ENCODE measurements around the gene POU3F1. TPM values are rescaled to one million over a fixed set of nuclear protein-coding genes. Genes with fewer than 3 reads are reported as not detected.

Gene POU3F1
- total and polyA plus RNA-seq, 2 of the 4 experiments (the other 2 are of a cell fraction), result not detected

DNA sequence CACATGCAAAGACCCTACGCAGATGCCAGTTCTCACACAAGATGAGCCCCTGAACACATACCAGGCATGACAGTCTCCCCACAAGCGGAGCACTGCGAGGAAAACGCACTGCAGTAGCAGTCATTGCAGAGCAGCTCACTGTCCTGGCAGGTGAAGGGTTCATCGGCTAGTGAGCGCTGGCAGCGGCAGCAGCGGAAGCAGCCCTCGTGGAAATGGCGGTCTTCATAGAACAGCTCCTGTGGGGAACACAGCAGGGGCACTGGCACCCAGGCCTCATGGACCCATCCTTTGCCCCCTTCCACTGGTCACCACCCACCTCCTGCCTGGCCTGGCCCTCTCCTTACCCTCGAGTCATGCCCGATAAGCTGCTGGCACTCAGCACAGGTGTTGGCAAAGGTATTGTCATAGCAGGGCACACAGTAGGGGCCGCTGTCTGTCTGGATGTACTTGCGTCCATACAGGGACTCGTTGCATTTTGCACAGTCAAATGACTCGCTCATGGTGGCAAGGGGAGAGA is 47.6 kb downstream of the POU3F1 start:
- Histone ChIP-seq H3K27me3 (ENCODE audit: control insufficient read depth, insufficient read depth, low read length) (no peaks in the 10 kb centered on the region), H3K9me3 (ENCODE audit: control insufficient read depth, insufficient read depth, low read length) (no peaks in the 10 kb centered on the region), H3K56ac (ENCODE audit: extremely low read depth, insufficient read depth, low read length) (peak overlapping the region; percentile 93), H3K36me3 (ENCODE audit: control insufficient read depth, insufficient read depth, low read length) (peaks cover 31% of the 10 kb centered on the region), H3K4ac (ENCODE audit: low read depth, low read length) (peak overlapping the region; percentile 98), H3K4me1 (ENCODE audit: control insufficient read depth, insufficient read depth, low read length) (peaks cover 43% of the 10 kb centered on the region), H3K79me1 (ENCODE audit: low read depth in 1 of 2, low read length in 2 of 2) (peaks cover 30 to 80% of the 10 kb centered on the region in 2 experiments; a peak in 3 of 4 replicates), H4K91ac (ENCODE audit: insufficient read depth, low read depth, low read length) (peak overlapping the region; percentile 99), H3K4me2 (ENCODE audit: low read depth, low read length) (peak overlapping the region; percentile 40), H3K9ac (ENCODE audit: low read depth, low read length) (peak overlapping the region; percentile 56), H3K4me3 (ENCODE audit: insufficient read depth, low read depth, low read length) (no peak overlapping the region), H4K20me1 (ENCODE audit: insufficient read depth, low read length) (peaks cover 14% of the 10 kb centered on the region; the same call in 1 of the 2 replicates), H4K8ac (ENCODE audit: low read depth in 2 of 2, low read length in 2 of 2) (peak overlapping the region; percentile 90 to 98), H2BK20ac (ENCODE audit: low read depth, low read length) (peak overlapping the region; percentile 81), H2AK9ac (replicated peaks; ENCODE audit: low read depth, low read length, poor library complexity) (peak overlapping the region; percentile 97), H3K9me1 (ENCODE audit: insufficient read depth, low read length) (peaks cover 30% of the 10 kb centered on the region), H2AFZ (replicated peaks; ENCODE audit: low read length, poor library complexity) (peak overlapping the region; percentile 59), H2BK5ac (ENCODE audit: low read depth, low read length, poor library complexity, severe bottlenecking) (peak overlapping the region; percentile 91), H3K27ac (ENCODE audit: insufficient read depth, low read length) (peak overlapping the region; percentile 89), H2BK120ac (ENCODE audit: low read depth, low read length) (peak overlapping the region; percentile 92), H3K23ac (ENCODE audit: low read depth, low read length) (peak overlapping the region; percentile 91), H4K5ac (ENCODE audit: low read depth, low read length) (peak overlapping the region; percentile 46), H2BK15ac (ENCODE audit: low read depth, low read length) (peak overlapping the region; percentile 99), H3K14ac (replicated peaks; ENCODE audit: low read depth, low read length) (peak overlapping the region; percentile 86), H2AK5ac (ENCODE audit: low read depth, low read length) (peak overlapping the region; percentile 99), H3K18ac (ENCODE audit: low read depth, low read length) (peak overlapping the region; percentile 47)
- dilution Hi-C loops (cut with HindIII; ENCODE audit: low sequenced_read_pairs, unreplicated experiment) (no loop called here), in situ Hi-C loops (cut with MboI; ENCODE audit: low sequenced_read_pairs) (no loop called here), intact Hi-C loops (cut with micrococcal nuclease) (no loop called here)
- ATAC-seq (ENCODE audit: low read depth), result no peak
- POLR2A ChIA-PET (ENCODE audit: unreplicated experiment), result no interaction called here
- no TSS peak for BruUV-seq (replicated peaks)
- DNase-seq, result no peak
- WGBS, 2 experiments (ENCODE audit: extremely low coverage in 2 of 2, insufficient read length in 1 of 2), result 76% methylated on average over 12 of the region's 16 CpGs; no CpG with 5 or more reads in 1 of the 2 experiments
- CTCF ChIA-PET, result interaction anchor here (1.6 to 2.1 kb wide), 2 partner anchors 9 to 10 kb away, joined by 4 to 7 read pairs; no protein-coding TSS in a partner anchor
- TF ChIP-seq, protein P1, sequence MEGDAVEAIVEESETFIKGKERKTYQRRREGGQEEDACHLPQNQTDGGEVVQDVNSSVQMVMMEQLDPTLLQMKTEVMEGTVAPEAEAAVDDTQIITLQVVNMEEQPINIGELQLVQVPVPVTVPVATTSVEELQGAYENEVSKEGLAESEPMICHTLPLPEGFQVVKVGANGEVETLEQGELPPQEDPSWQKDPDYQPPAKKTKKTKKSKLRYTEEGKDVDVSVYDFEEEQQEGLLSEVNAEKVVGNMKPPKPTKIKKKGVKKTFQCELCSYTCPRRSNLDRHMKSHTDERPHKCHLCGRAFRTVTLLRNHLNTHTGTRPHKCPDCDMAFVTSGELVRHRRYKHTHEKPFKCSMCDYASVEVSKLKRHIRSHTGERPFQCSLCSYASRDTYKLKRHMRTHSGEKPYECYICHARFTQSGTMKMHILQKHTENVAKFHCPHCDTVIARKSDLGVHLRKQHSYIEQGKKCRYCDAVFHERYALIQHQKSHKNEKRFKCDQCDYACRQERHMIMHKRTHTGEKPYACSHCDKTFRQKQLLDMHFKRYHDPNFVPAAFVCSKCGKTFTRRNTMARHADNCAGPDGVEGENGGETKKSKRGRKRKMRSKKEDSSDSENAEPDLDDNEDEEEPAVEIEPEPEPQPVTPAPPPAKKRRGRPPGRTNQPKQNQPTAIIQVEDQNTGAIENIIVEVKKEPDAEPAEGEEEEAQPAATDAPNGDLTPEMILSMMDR (conservative IDR thresholded peaks at IDR 0.05; ENCODE audit: low read depth, low read length), result no peak
- TF ChIP-seq, protein P2, sequence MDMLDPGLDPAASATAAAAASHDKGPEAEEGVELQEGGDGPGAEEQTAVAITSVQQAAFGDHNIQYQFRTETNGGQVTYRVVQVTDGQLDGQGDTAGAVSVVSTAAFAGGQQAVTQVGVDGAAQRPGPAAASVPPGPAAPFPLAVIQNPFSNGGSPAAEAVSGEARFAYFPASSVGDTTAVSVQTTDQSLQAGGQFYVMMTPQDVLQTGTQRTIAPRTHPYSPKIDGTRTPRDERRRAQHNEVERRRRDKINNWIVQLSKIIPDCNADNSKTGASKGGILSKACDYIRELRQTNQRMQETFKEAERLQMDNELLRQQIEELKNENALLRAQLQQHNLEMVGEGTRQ (IDR thresholded peaks at IDR 0.05; ENCODE audit: low read depth, low read length), result no peak
- TF ChIP-seq, protein P3, sequence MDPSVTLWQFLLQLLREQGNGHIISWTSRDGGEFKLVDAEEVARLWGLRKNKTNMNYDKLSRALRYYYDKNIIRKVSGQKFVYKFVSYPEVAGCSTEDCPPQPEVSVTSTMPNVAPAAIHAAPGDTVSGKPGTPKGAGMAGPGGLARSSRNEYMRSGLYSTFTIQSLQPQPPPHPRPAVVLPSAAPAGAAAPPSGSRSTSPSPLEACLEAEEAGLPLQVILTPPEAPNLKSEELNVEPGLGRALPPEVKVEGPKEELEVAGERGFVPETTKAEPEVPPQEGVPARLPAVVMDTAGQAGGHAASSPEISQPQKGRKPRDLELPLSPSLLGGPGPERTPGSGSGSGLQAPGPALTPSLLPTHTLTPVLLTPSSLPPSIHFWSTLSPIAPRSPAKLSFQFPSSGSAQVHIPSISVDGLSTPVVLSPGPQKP (IDR thresholded peaks at IDR 0.05; ENCODE audit: borderline replicate concordance, low read depth, low read length), result no peak
- TF ChIP-seq NFE2L2 (IDR thresholded peaks at IDR 0.05; ENCODE audit: low read depth, low read length), result no peak
- TF ChIP-seq POLR2A (IDR thresholded peaks at IDR 0.05; ENCODE audit: low read depth, low read length), result no peak
- TF ChIP-seq RAD21 (IDR thresholded peaks at IDR 0.05; ENCODE audit: low read length), result no peak
- TF ChIP-seq BHLHE40 (IDR thresholded peaks at IDR 0.05; ENCODE audit: low read depth, low read length), result no peak
